ENCODE data around the gene IGFBP6. TPM values are rescaled to one million over a fixed set of nuclear protein-coding genes. Genes with fewer than 3 reads are reported as not detected.

The IGFBP6 gene
- total and polyA plus RNA-seq, 8 donors, result 22.6 to 388 (median 82.8) TPM

- Histone ChIP-seq H3K4me1 (peaks cover 43 to 85% (median 63%) of the 10 kb centered on the region in 4 donors), H3K27ac (peak overlapping the region in 4 of 5 donors; percentile 66 to 81 (median 69)), H3K27me3 (no peaks in the 10 kb centered on the region), H3K36me3 (peaks cover 16 to 97% (median 93%) of the 10 kb centered on the region in 4 donors), H3K4me3 (no peak overlapping the region), H3K9me3 (no peaks in the 10 kb centered on the region)
- DNase-seq, result peak in 1 of 2 donors; percentile 28
- TF ChIP-seq POLR2A (IDR thresholded peaks at IDR 0.05) (no peak), POLR2AphosphoS5 (IDR thresholded peaks at IDR 0.05) (no peak), CTCF (IDR thresholded peaks at IDR 0.05) (no peak), EP300 (IDR thresholded peaks at IDR 0.05) (no peak)
- WGBS, 5 donors, result 77 to 93% (median 83%) methylated on average over 6 to 7 of the region's 7 CpGs
- intact Hi-C loops (cut with DNase I; ENCODE audit: low total_unique reads), result no loop called here
Measured at GRCh38 chr12:53070877-53071492, 26.5 kb upstream of the IGFBP6 start.

- Histone ChIP-seq H3K4me1 (peaks cover 38 to 86% (median 62%) of the 10 kb centered on the region in 4 donors), H3K36me3 (peaks cover 21 to 97% (median 93%) of the 10 kb centered on the region in 4 donors), H3K27ac (peak overlapping the region; percentile 24 to 81 (median 66)), H3K4me3 (no peak overlapping the region), H3K27me3 (no peaks in the 10 kb centered on the region), H3K9me3 (no peaks in the 10 kb centered on the region)
- peak in 1 of 2 donors; percentile 83 for DNase-seq
- 54 to 70% (median 64%) methylated on average over 10 to 11 of the region's 11 CpGs for WGBS, 5 donors
- TF ChIP-seq POLR2A (IDR thresholded peaks at IDR 0.05) (no peak), POLR2AphosphoS5 (IDR thresholded peaks at IDR 0.05) (peak in 1 of 3 donors; percentile 12)
- intact Hi-C loops (cut with DNase I; ENCODE audit: low total_unique reads), result no loop called here
Measured at GRCh38 chr12:53071591-53072551, 25.6 kb upstream of the IGFBP6 start.

GRCh38 chr12:53073881-53074280, 23.6 kb upstream of the IGFBP6 start:
- DNase-seq, result peak in 1 of 2 donors; percentile 37
- Histone ChIP-seq H3K4me1 (peaks cover 54 to 96% (median 79%) of the 10 kb centered on the region in 4 donors), H3K36me3 (peaks cover 16 to 84% (median 77%) of the 10 kb centered on the region in 4 donors), H3K4me3 (no peak overlapping the region), H3K27me3 (no peaks in the 10 kb centered on the region), H3K9me3 (no peaks in the 10 kb centered on the region), H3K27ac (peak overlapping the region in 4 of 5 donors; percentile 31 to 66 (median 50))
- intact Hi-C loops (cut with DNase I; ENCODE audit: low total_unique reads), result no loop called here
- TF ChIP-seq POLR2A (IDR thresholded peaks at IDR 0.05), result no peak
- TF ChIP-seq POLR2AphosphoS5 (IDR thresholded peaks at IDR 0.05), result peak in 1 of 3 donors; percentile 17
- WGBS, 5 donors, result 22 to 36% (median 31%) methylated on average over 6 of the region's 6 CpGs

GRCh38 chr12:53074283-53074998, 23.0 kb upstream of the IGFBP6 start:
- Histone ChIP-seq H3K27me3 (no peaks in the 10 kb centered on the region), H3K27ac (peak overlapping the region in 4 of 5 donors; percentile 31 to 66 (median 50)), H3K36me3 (peaks cover 16 to 78% (median 71%) of the 10 kb centered on the region in 4 donors), H3K9me3 (no peaks in the 10 kb centered on the region), H3K4me1 (peaks cover 54 to 90% (median 77%) of the 10 kb centered on the region in 4 donors), H3K4me3 (no peak overlapping the region)
- intact Hi-C loops (cut with DNase I; ENCODE audit: low total_unique reads), result no loop called here
- no peak for DNase-seq
- WGBS, 5 donors, result 81 to 90% (median 88%) methylated on average over 11 of the region's 11 CpGs
- TF ChIP-seq EP300 (IDR thresholded peaks at IDR 0.05) (no peak), POLR2A (IDR thresholded peaks at IDR 0.05) (no peak), POLR2AphosphoS5 (IDR thresholded peaks at IDR 0.05) (no peak), CTCF (IDR thresholded peaks at IDR 0.05) (no peak)

DNA sequence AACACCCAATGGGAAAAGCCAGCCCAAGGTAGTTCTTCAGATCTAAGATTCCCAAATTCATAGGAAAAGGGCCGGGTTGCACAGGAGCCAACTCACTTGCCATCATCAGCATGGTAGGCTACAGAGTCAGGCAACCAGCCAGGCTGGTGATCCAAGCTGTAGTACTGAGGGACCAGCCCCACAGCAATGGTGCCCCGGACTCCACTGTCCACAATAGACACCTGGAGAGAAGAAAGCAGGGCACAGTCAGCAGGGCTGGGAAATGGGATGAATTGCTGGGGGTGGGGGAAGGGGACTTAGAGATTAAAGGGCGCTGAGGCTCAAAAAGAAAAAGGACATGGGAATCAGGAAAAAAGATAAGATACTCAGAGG, 22.5 kb upstream of the IGFBP6 start:
- H3K4me3 ChIP-seq, result no peak overlapping the region
- 90 to 96% (median 91%) methylated on average over 3 of the region's 3 CpGs for WGBS, 5 donors
- H3K9me3 ChIP-seq, result no peaks in the 10 kb centered on the region
- peaks cover 54 to 89% (median 79%) of the 10 kb centered on the region in 4 donors for H3K4me1 ChIP-seq
- peaks cover 16 to 73% (median 67%) of the 10 kb centered on the region in 4 donors for H3K36me3 ChIP-seq
- no peaks in the 10 kb centered on the region for H3K27me3 ChIP-seq
- no peak for DNase-seq
- intact Hi-C loops (cut with DNase I; ENCODE audit: low total_unique reads), result no loop called here
- peak overlapping the region in 3 of 5 donors; percentile 38 to 66 (median 63) for H3K27ac ChIP-seq
- no peak for TF ChIP-seq POLR2A (IDR thresholded peaks at IDR 0.05)
- TF ChIP-seq CTCF (IDR thresholded peaks at IDR 0.05), result no peak
- TF ChIP-seq EP300 (IDR thresholded peaks at IDR 0.05), result no peak
- no peak for TF ChIP-seq POLR2AphosphoS5 (IDR thresholded peaks at IDR 0.05)

Data from stomach (tissue), 9 donors.